Psoas muscle (tissue), 8 donors: ENCODE results near the gene CTSD. TPM values are rescaled to one million over a fixed set of nuclear protein-coding genes. Genes with fewer than 3 reads are reported as not detected.

Experiments used
- ATAC-seq, 4 donors: fragments of 200-7000 bp; cut with Tn5 transposase; one replicate each; pipeline ENCODE4 v1.9.1; 2020; ENCODE audit warnings: moderate library complexity in 3 of 4, mild to moderate bottlenecking in 2 of 4
- DNase-seq, 2 donors: peaks; one replicate each; pipeline ENCODE4 v3.0.0-alpha.2; 2020
- H3K27ac ChIP-seq: fragments of 200-600 bp; one replicate; pipeline ENCODE4 v1.8.0; 2022
- H3K27me3 ChIP-seq, 3 donors: fragments of 200-600 bp in 1 of 3; one replicate each; pipeline versions ENCODE4 v1.6.1 to v1.8.0; 2013 to 2022; ENCODE audit warnings: low read length in 2 of 3, mild to moderate bottlenecking in 2 of 3, moderate library complexity in 1 of 3; ENCODE audit not compliant: insufficient read depth in 3 of 3
- H3K36me3 ChIP-seq, 2 donors: fragments of 200-600 bp in 1 of 2; one replicate each; pipeline versions ENCODE4 v1.6.1 to v1.8.0; 2013 to 2022; ENCODE audit warnings: low read depth in 1 of 2, mild to moderate bottlenecking in 1 of 2, moderate library complexity in 1 of 2; ENCODE audit not compliant: insufficient read depth in 1 of 2
- H3K4me1 ChIP-seq: fragments of 200-600 bp; one replicate; pipeline ENCODE4 v1.8.0; 2022
- H3K4me3 ChIP-seq: fragments of 200-600 bp; one replicate; pipeline ENCODE4 v1.8.0; 2022; ENCODE audit warnings: mild to moderate bottlenecking
- H3K9me3 ChIP-seq: fragments of 200-600 bp; one replicate; pipeline ENCODE4 v1.8.0; 2022
- WGBS, 3 donors: extraction: QIAGEN DNeasy Blood & Tissue Kit; methylation state at CpG; one replicate each; pipeline versions ENCODE4 v1.1.6 to v1.1.7; 2013; 5-methylcytosine and 5-hydroxymethylcytosine counted together
- intact Hi-C, 2 donors: fragments of 100-400 bp; cut with DNase I; formaldehyde crosslinking; loops; one replicate each; pipeline versions ENCODE4 v1.11.0 to v1.14.2; 2022
- polyA plus RNA-seq, 3 donors: library from polyadenylated mRNA; stranded (reverse); fragments of 200-250 nt; gene quantifications; one replicate each; pipeline ENCODE4 v1.2.3, GENCODE V29; 2013
- total RNA-seq, 4 donors: library from RNA; stranded (reverse); fragmentation: NEBNext Ultra II Directional in 2 of 4; extraction: Animal tissue kit (Norgen Biotek cat#: 25700) in 2 of 4; gene quantifications; one replicate each; pipeline versions ENCODE4 v1.2.1 to v1.2.4, GENCODE V29; 2021 to 2023
- TF ChIP-seq, protein P1 (sequence below): fragments of 200-600 bp; IDR thresholded peaks from one replicate; pipeline ENCODE4 v1.8.0; 2022; ENCODE audit warnings: antibody characterized with exemption
- donor health status: healthy with polysubstance abuse.
- donor health status: DM: no; HTN: no; CAD: no; lungs with moderate emphysema.
- donor health status: Bipolar disorder and iron deficiency.
- donor health status: healthy.
- donor health status: DM: yes; HTN: yes; CAD: no.
- donor health status: DM: no; HTN: no; CAD: no.
- donor health status: DM: no; HTN: no; CAD: no.
- donor health status: DM: yes; HTN: yes; CAD: no.

The CTSD gene
- total and polyA plus RNA-seq, 7 donors, result 343 to 1,317 (median 680) TPM

GRCh38 chr11:1797391-1798125 lies 33.8 kb upstream of the CTSD start:
- intact Hi-C loops, result no loop called here
- H3K4me1 ChIP-seq, result no peaks in the 10 kb centered on the region
- no peaks in the 10 kb centered on the region for H3K36me3 ChIP-seq
- WGBS, 3 donors, result 76 to 79% (median 79%) methylated on average over 14 of the region's 14 CpGs
- no peak for DNase-seq
- no peak for ATAC-seq
- TF ChIP-seq, protein P1, sequence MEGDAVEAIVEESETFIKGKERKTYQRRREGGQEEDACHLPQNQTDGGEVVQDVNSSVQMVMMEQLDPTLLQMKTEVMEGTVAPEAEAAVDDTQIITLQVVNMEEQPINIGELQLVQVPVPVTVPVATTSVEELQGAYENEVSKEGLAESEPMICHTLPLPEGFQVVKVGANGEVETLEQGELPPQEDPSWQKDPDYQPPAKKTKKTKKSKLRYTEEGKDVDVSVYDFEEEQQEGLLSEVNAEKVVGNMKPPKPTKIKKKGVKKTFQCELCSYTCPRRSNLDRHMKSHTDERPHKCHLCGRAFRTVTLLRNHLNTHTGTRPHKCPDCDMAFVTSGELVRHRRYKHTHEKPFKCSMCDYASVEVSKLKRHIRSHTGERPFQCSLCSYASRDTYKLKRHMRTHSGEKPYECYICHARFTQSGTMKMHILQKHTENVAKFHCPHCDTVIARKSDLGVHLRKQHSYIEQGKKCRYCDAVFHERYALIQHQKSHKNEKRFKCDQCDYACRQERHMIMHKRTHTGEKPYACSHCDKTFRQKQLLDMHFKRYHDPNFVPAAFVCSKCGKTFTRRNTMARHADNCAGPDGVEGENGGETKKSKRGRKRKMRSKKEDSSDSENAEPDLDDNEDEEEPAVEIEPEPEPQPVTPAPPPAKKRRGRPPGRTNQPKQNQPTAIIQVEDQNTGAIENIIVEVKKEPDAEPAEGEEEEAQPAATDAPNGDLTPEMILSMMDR, result no peak
- no peak overlapping the region for H3K27ac ChIP-seq
- H3K9me3 ChIP-seq, result no peaks in the 10 kb centered on the region
- no peak overlapping the region for H3K4me3 ChIP-seq
- H3K27me3 ChIP-seq, result peaks cover 0 to 30% (median 2%) of the 10 kb centered on the region in 3 donors

DNA sequence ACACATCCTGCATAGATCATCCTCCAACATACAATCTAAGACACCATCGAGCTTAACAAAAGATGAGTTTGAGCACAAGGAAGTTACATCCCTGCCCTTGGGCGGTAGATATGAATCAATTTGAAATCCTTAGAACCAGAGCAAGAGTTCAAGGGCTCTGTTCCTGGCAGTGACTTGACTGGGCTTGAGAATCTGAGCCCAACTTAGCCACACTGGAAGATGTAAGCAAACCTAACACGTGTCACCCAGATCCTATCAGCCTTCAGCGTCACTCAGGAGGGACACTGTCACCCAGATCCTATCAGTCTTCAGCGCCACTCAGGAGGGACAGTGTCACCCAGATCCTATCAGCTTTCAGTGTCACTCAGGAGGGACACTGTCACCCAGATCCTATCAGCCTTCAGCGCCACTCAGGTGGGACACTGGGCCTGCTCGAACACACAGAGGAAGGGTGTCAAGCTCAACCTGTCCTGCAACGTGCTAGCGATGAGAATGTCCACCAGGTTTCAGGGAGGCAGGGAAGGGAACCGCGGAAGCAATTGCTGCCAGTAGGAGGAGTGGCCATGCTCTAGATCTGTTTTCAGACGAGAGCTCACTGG lies 32.8 kb upstream of the CTSD start:
- intact Hi-C loops, result no loop called here
- Histone ChIP-seq H3K9me3 (no peaks in the 10 kb centered on the region), H3K27me3 (peaks cover 0 to 31% (median 2%) of the 10 kb centered on the region in 3 donors), H3K4me1 (no peaks in the 10 kb centered on the region), H3K27ac (no peak overlapping the region), H3K36me3 (no peaks in the 10 kb centered on the region), H3K4me3 (no peak overlapping the region)
- TF ChIP-seq, protein P1, result no peak
- ATAC-seq (no peak), DNase-seq (no peak)
- 74 to 80% (median 76%) methylated on average over 12 of the region's 12 CpGs for WGBS, 3 donors

GRCh38 chr11:1793081-1793480 lies 29.4 kb upstream of the CTSD start:
- Histone ChIP-seq H3K27ac (no peak overlapping the region), H3K4me3 (no peak overlapping the region), H3K4me1 (no peaks in the 10 kb centered on the region), H3K36me3 (no peaks in the 10 kb centered on the region), H3K27me3 (peaks cover 0 to 24% (median 2%) of the 10 kb centered on the region in 3 donors), H3K9me3 (no peaks in the 10 kb centered on the region)
- DNase-seq (no peak), ATAC-seq (no peak)
- intact Hi-C loops, result no loop called here
- TF ChIP-seq, protein P1, result no peak
- 25 to 32% (median 27%) methylated on average over 3 of the region's 3 CpGs for WGBS, 3 donors

DNA sequence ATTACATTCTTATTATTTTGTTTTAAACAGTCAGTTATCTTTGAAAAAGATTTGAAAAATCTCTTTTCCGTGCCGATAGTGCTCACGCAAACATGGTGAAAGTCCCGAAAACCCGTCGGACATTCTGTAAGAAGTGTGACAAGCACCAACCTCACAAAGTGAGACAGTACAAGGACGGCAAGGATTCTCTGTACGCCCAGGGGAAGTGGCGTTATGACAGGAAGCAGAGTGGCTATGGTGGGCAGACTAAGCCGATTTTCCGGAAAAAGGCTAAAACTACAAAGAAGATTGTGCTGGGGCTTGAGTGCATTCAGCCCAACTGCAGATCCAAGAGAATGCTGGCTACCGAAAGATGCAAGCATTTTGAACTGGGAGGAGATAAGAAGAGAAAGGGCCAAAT lies 28.7 kb upstream of the CTSD start:
- H3K4me1 ChIP-seq, result no peaks in the 10 kb centered on the region
- H3K27ac ChIP-seq, result no peak overlapping the region
- TF ChIP-seq, protein P1, result no peak
- no peaks in the 10 kb centered on the region for H3K36me3 ChIP-seq
- H3K9me3 ChIP-seq, result no peaks in the 10 kb centered on the region
- intact Hi-C loops, result no loop called here
- ATAC-seq, result no peak
- DNase-seq, result no peak
- 67 to 75% (median 70%) methylated on average over 12 of the region's 12 CpGs for WGBS, 3 donors
- H3K27me3 ChIP-seq, result peaks cover 0 to 24% (median 2%) of the 10 kb centered on the region in 3 donors
- H3K4me3 ChIP-seq, result no peak overlapping the region
